GM18517 (cell line): ENCODE results near the gene CEP104.
"Not testable (repeated sequence)": the region's sequence is repeated elsewhere in the genome, so short reads cannot be mapped to it uniquely, and the experiment has no call there.

Source experiments
- ATAC-seq: cut with Tn5 transposase; IDR thresholded peaks from one replicate; pipeline ENCODE4 v1.9.1; 2021; ENCODE audit warnings: mild to moderate bottlenecking, moderate library complexity; ENCODE audit not compliant: unreplicated experiment

CEP104 gene

GRCh38 chr1:3803905-3804626 lies 52.9 kb downstream of the CEP104 start:
- ATAC-seq = no peak

- not testable (repeated sequence) for ATAC-seq
These were observed 56.2 kb downstream of the CEP104 start for GRCh38 chr1:3800795-3801194.

- no peak for ATAC-seq
These were observed 56.9 kb downstream of the CEP104 start for GRCh38 chr1:3799976-3800685.

GRCh38 chr1:3796215-3797061 lies 60.6 kb downstream of the CEP104 start, which contains the start of gene LRRC47:
Gene LRRC47, minus strand, starts transcription at chr1:3796498. Its CDS starts 22 bp downstream, at chr1:3796476.
- peak; percentile 92 for ATAC-seq

- peak; percentile 35 for ATAC-seq
These were observed 61.4 kb downstream of the CEP104 start for GRCh38 chr1:3795453-3796214.

GRCh38 chr1:3790952-3791351 lies 66.1 kb downstream of the CEP104 start:
- ATAC-seq = no peak

GRCh38 chr1:3790500-3790923 lies 66.5 kb downstream of the CEP104 start:
- ATAC-seq = no peak

- no peak for ATAC-seq
These were observed 67.3 kb downstream of the CEP104 start for GRCh38 chr1:3789421-3790300.

GRCh38 chr1:3788756-3789420 lies 68.1 kb downstream of the CEP104 start:
- no peak for ATAC-seq

GRCh38 chr1:3787745-3788605 lies 69.0 kb downstream of the CEP104 start:
- no peak for ATAC-seq

- no peak for ATAC-seq
These were observed 69.7 kb downstream of the CEP104 start for GRCh38 chr1:3787349-3787715.

- no peak for ATAC-seq
These were observed 70.3 kb downstream of the CEP104 start for GRCh38 chr1:3786468-3787348.

- no peak for ATAC-seq
These were observed 71.4 kb downstream of the CEP104 start for GRCh38 chr1:3785456-3786157.

GRCh38 chr1:3785045-3785444 lies 72.0 kb downstream of the CEP104 start:
- ATAC-seq = no peak

GRCh38 chr1:3783651-3784474 lies 73.1 kb downstream of the CEP104 start:
- ATAC-seq = no peak

- ATAC-seq = no peak
These were observed 76.1 kb downstream of the CEP104 start for GRCh38 chr1:3780901-3781300.
